Astrocyte of the hippocampus (primary cell): ENCODE measurements around the gene POC1A.
A peak's percentile ranks its signal among the peaks of the same experiment; 100 is the strongest.

ENCODE experiments used
- DNase-seq: peaks from one replicate; pipeline ENCODE4 v3.0.0; 2011; ENCODE audit warnings: low read depth, low spot score

Gene POC1A

DNA sequence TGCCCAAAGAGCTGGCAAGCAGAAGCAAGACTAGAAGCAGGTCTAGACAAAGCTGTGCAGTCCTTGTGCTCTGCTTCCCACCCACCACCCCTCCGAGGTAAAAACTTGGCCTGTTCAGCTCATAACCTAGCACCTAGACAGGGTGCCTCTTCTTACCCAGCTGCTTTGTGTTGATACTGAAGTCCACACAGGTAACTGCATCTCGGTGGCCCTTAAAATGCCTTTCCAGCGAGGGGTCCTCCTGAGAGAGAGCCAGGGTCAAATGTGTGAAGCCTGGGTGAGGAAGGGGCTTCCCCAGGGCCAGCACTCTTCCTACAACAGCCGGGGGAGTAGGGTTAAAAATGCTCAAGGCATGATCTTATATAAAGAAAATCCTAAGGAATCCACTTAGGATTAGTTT, 3.4 kb downstream of the POC1A start:
- DNase-seq = no peak

DNA sequence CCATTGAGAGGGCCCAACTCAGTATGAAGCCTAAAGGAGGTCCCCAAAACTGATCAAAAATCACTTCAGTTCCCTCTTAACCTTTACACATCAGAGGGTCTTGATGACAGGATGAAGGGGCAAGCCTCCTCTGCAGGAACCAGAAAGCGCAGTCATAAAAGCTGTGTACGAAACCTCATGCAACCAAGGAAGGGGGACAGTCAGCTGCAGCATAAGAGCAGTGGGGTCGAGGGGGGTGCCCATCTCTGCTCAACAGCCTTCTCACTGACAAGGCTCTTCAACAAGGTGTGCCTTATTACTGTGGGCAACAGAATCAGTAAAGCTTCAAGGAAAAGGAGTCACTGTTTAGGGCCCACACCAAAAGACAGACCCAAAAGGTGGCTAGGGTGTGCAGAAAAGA, 3.9 kb downstream of the POC1A start:
- DNase-seq = no peak

DNA sequence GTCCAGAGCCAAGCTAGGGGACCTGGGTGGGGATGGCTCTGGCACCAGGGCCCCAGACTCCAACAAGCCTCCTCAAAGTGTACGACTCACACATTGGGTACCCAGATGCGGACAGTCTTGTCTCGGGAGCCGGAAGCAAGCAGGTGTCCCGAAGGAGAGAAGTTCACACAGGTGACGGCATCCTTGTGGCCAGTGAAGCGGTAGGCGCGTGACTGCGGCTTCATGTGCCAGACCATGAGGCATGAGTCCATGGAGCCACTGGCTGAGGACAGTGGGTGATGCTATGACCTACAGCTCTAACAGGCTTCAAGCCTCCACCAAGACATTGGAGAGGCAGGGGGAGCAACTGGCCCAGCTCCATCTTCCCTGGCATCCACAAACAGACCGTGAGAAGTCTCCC, 4.5 kb downstream of the POC1A start:
- no peak for DNase-seq

DNA sequence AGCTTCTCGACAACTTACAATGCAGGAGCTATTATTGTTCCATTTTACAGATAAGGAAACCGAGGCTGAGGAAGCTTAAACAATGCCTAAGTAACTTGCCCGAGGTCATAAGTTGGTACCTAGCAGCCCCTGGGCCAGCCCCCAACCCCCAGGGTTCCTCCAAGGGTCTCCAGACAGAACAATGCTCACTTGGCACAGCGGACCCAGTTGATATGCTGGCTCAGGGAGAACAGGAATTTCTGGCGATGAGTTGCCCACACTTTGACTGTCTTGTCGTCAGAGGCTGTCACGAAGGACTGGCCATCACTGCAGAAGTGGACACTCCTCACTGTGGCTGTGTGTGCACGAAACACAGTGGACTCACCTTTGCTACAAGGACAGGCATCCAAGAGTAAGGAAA, 5.2 kb downstream of the POC1A start:
- no peak for DNase-seq

DNA sequence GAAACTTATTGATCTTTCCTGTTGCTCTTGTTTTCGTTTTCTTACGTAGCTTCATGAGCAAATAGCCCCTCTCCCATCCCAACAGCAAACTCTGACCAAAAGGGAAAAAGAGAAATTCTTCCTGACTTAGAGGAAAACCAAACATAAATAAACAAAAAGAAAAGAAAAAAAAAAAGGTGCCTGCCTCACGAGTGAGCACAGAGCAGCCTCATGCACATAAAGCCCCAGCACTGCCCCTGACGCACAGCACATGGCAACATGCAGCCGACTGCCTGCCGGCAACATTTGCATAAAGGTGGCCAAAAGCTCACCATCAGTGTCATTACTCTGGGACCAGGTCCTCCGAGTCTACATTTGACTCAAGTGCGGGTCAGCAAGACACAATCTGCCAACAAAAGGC, 6.4 kb downstream of the POC1A start:
- no peak for DNase-seq

DNA sequence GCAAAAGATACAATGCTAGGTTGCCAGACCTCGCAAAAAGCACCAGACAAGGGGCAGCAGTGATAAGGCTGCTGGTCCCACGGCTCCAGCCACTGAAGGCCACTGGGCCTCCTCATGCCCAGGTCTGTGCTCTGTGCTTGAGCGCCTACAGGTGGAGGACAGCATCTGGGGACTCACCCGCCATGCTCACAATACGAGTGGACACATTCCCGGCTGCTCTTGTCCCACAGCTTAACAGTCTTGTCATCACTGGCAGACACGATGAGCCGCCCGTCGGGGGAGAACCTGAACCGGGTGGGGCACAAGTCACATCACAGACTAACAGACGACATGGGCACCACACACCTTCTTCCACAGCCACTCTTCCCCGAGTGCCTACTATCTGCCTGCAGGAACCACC, 7.4 kb downstream of the POC1A start:
- DNase-seq = no peak

DNA sequence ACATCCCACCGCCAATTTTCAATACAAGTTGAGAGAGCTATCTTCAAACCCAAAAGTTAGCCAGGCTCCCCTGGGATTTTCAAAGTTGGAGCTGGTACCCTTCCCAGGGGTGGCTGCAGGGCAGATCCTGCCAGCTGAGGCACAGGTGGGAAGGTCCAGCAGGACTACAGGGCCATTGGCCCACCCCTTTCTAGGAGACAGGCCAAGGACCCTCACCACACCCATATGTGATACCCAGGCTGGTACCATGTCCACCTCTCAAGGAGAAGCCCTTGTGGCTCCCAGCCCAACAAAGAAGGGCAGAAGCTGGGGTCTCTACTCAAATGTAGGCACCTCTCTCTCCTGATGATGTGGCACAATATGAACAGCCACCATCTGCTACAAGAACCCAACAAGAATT, 8.0 kb downstream of the POC1A start:
- no peak for DNase-seq

DNA sequence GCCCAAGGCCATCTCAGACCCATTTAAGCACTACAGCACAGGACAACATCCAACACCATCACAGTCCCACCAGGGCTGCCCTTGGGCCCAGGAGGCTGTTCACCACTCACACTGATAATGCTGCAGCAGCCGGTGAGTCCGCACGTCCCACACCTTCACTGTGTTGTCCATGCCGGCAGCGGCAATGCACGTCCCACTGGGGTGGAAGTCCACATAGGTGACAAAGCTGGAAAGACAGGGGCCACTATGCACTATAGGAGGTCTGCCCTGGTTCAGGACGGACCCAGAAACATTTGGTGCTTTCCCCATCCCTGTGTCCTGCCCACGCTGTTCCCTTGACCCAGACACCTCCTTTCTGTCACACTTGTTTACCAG, 8.5 kb downstream of the POC1A start:
- DNase-seq = no peak

DNA sequence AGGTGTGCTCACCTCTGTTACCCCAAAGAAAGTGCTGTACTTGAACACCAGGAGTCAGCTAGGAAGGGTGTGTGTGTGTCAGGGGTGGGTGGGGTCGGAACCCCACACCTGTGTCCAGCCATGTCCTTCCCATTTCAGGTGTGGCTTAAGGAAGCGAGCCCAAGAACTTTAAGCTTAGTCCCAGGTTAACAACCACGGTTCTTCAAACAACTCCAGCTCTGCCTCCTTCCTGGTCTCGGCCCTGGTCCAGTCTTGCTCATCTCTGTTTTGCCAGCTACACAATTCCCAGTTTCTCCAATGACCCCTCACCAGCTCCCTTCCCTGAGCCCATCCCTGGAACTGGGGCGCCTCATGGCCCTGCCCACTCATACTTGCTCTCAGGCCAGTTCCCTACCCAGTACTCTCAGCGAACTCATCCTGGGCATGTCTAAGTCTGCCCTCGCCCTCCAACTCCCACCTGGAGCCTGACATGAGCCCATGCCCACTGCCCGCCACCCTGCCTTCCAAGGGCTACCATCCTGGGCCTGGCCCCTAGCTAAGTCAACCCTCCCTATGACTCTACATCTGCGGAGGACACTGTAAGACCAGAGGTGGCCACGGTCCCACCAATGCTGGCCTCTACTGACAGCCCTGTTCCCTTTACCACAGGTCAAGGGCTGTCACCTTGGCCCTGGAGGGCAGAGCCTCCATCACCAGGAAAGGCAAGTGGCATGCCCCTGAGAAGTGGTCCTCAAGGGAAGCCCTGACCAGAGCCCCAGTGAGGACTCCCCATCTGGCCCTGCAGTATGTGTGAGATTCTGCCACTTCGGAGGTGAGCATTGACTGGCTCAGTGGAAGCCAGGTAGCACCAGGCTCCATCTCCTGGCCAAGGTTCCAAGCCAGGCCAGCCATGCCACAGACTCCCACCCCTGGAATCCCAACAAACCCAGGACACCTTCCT, 9.2 kb downstream of the POC1A start:
- no peak for DNase-seq

DNA sequence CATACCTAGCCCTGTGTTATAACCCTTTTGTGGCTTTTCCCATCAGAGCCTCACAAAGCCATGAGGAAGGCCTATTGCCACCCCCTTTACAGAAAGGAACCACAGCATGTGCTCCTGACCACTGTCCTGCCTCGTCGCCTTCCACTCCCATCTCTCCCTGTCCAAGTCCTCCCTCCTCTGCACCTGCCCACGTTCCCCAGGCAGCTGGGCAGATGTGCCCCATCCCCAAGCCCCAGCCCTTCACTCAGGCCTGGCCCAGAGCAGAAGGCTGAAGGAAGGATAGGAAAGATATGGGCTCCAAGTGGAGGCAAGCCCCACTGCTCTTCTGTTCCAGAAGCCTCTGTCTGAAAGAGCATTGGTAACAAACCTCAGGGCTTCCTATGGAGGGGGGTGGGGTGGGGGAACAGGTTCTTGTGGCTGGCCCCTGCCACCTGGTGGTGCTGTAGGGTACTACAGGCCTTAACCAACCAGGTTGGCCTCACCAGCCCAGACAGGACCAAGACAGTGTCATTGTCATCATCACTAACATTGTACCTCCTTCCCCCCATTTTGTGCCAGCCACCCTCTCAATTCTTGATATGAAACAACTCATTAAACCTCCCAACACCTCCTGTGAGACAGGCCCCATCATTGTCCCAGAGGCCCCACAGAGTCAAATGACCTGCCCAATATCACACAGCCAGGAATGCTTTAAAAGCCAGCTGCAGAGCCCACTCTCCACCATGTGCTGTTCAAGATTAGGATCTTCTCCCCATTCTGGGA, 10.0 kb downstream of the POC1A start:
- DNase-seq = peak; percentile 92

DNA sequence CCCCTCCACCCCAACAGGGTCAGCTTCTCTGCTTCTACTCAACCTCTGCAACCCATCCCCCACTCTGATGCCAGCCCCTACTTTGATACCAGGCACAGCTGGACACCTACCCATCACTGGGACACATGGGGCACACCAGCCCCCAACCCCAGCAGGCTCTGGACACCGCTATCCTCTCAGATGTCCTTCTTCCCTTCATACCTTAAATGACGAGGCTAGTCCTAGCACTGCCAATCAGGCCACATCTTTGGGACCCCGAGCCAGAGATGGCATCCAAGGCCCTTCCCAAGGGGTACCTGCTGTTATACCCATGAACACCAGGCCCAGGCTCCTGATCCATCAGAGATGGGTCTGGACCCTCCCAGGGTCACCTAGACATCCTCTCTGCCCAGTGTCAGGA, 10.6 kb downstream of the POC1A start:
- no peak for DNase-seq

DNA sequence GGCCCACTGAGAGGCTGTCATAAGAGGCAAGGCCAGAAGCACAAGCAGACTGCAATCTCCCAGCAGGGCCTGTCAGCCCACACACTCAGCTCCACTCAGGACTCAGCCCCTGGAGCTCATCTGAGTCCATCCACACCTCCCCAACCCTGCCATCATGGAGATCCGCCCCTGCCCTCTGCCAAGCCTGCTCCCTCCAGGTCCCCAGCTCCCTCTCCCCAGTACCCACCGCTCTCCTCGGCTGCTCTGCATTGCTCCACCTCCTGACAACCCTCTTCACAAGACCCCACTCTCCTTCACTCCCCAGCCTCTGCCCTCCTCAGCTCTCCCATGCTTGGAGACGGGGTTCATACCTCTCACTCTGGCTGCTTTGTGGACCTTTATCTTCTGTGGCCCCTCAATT, 11.1 kb downstream of the POC1A start:
- no peak for DNase-seq

DNA sequence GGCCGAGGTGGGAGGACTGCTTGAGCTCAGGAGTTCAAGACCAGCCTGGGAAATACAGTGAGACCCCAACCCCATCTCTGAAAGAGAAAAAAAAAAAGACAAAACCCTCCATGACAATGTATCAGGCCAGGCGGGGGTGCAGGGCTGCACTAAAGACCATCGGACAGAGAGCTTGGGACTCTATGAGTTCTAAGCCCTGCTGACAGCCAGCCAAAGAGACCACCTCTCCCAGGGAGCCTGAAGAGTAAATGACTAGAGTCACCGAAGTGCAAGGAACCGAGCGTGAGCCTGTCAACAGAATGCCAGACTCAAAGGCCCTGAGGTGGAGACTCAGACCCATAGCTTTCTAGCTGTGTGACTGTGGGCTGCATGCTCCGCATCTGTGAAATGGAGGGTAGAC, 12.5 kb downstream of the POC1A start:
- no peak for DNase-seq

DNA sequence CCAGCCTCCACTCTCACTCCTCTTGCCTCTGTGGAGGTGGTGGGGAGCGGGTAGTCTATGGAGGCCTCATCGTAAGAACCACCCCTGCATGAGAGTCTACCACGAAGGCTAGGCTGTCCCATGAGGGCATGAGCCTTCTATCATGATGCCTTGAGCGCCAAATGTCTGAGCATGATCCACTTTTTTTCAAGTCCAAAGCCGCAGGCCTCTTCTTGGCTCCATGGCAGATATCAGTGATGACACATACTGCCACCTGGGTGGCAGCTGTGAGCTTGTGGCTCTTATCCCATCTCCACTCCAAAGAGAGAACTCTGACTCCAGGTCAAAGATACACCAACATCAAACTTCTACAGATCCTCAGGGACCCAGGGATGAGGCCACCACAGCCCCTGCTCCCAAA, 13.5 kb downstream of the POC1A start:
- no peak for DNase-seq

DNA sequence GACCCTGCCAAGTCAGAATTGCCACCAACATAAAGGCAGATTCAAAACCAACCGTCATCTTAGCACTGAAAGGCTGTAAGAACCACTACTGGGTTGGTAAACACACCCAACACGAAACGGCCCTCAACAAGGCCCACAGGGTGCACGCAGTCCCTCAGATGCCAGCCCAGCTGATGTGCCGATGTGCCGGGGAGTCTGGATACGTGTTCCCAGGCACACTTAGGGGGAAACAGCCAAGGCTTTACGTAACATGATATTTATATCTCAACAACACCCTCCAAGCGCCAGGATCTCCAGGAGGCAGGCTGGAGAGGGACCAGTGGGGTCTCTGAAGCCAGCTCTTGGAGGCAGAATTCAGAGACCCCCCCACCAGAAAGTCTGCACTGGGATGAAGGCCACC, 14.2 kb downstream of the POC1A start:
- DNase-seq = no peak

DNA sequence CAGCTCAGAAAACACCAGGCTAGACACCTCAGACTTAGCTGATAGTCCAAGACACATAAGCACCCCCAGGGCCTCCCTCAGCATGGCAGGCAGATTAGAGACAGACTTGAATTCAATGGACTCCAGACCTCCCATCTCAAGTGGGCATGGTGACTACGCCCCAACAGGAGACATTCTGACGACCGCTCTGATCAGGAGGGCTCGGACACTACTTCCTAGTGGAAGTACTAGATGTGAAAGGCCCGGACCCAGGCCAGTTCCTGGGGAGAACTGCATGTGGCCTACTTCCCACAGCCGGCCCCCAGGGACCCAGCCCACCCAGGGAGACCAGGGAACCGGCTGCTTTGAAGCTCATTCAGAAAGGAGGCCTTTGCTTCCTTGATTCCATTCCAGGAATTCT, 16.9 kb downstream of the POC1A start:
- DNase-seq = no peak

DNA sequence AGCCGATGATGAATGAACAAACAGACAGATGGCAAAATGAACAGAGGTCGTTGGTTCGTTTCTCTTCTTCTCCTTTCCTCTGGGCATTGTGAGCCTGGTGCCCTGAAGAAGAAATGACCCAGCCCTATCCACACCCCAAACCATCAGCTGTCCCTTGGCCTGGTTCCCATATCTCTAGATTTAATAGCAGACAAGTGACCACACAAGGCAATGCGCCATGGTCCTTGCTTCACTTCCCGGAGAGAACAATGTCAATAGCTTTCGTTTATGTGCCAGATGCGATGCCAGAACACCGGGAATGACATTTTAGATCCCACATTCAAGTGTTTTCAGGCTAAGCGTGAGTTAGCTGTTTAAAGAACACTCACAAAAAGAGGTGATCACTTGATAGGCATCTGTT, 17.7 kb downstream of the POC1A start:
- DNase-seq = no peak

DNA sequence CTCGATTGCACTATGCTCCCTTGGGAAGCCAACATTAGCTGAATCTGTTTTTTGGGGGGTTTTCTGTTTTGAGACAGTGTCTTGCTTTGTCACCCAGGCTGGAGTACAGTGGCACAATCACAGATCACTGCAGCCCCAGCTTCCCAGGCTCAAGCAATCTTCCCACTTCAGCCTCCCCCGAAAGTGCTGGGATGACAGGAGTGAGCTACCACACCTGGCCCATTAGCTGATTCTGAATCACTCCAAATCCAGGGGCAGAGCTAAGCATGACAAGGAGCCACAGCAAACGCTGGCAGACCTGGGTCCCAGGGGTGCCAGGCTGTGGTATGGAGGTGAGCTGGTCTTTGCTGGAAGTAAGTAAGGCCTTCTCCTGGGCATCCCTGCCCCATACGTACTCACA, 18.9 kb downstream of the POC1A start:
- DNase-seq = no peak

DNA sequence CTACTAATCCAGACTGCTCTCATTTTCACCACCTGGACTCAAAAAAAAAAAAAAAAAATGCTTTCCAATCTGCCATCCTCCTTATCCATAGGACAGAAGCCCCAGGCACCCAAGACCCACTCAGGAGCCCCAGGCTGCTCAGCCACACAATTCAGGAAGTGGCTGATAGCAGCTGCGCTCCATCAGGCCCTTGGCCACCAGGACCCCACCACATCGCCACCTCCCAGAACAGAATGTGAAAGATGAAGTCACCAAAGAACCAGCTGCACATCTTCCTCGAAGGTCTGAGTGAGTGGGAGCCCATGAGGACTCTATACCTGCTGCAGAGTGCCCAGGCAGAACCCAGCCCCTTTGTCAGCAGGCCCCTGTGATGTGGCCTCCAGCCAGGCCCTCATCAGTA, 19.5 kb downstream of the POC1A start:
- no peak for DNase-seq

DNA sequence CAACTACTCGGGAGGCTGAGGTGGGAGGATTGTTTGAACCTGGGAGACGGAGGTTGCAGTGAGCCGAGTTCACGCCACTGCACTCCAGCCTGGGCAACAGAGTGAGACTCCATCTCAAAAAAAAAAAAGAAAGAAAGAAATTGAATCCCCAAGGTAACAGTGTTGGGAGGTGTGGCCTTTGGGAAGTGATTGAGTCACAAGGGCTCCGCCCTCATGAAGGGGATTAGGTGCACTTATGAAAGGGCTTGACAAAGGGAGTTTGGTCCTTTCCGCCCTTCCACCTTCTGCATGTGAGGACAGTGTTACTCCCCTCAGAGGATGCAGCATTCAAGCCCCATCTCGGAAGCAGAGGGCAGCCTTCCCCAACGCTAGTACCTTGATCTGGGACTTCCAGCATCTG, 21.3 kb downstream of the POC1A start:
- DNase-seq = no peak

DNA sequence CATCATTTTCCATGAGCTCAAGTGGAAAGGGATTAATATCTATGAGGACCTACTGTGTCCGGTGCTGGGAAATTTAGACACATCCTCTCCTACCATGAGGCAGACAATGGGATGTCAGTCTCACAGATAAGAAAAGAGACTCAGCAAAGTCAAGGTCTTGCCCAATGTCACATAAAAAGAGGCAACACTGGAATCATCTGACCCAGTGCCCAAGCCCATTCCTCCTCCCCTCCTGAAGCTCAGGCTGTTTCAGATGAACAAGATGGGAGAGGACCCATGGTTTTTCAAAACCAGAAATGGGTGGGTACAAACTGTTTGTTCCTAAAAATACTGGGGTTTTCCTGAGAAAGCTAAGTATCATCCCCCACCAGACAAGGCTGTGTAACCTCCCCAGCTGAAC, 22.2 kb downstream of the POC1A start:
- DNase-seq = no peak

DNA sequence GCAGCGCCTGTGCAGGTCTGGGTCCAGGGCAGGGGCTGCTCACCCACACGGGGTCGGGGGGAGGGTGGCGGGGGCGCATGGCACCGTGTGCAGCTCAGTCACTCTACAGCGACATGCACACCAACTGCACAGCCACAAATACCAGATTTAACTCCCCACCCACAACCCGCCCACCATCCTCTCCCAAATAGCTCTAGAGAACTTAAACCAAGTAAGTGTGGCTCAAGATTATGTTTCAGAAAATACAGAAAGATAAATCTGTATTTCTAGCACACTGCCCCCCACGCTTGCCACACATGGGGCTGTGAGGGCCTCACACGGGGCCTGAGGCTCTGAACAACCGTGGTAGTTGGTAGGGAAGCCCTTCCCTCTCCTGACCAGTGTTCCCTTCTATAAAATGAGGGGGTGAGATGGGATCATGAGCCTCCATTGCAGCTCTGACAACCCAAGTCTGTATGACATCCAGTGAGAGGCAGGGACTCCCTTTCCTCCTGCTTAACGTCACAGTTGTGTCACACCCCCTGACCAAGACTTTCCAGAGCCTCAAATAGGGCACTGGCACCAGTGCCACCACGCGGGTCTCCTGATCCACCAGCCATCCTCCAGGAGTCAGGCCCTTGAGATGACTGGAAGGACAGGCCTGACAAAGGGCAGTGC, 23.1 kb downstream of the POC1A start:
- no peak for DNase-seq
